Measurements from ENCODE around the gene SH2D1A. TPM values are rescaled to one million over a fixed set of nuclear protein-coding genes. Genes with fewer than 3 reads are reported as not detected.
"Not testable (repeated sequence)": the region's sequence is repeated elsewhere in the genome, so short reads cannot be mapped to it uniquely, and the experiment has no call there.

SH2D1A gene
- total RNA-seq, 2 experiments from 2014 or later: 47.0 to 61.8 TPM

GRCh38 chrX:124408380-124408779, 62.0 kb downstream of the SH2D1A start:
- not testable (repeated sequence) for H3K4me3 Mint-ChIP-seq; ATAC-seq; H3K4me1 Mint-ChIP-seq; DNase-seq; H3K9me3 Mint-ChIP-seq (ENCODE audit: low read depth); H3K27me3 Mint-ChIP-seq; H3K36me3 Mint-ChIP-seq; H3K27ac Mint-ChIP-seq
- CTCF ChIA-PET: interaction anchor here (3.2 kb wide), 1 partner anchor 724 kb away, joined by 22 read pairs; no protein-coding TSS in a partner anchor

- Mint-ChIP-seq H3K27ac (no peak overlapping the region), H3K9me3 (ENCODE audit: low read depth) (no peaks in the 10 kb centered on the region), H3K4me3 (no peak overlapping the region), H3K27me3 (no peaks in the 10 kb centered on the region), H3K36me3 (no peaks in the 10 kb centered on the region), H3K4me1 (no peaks in the 10 kb centered on the region)
- CTCF ChIA-PET: no interaction called here
- DNase-seq (no peak), ATAC-seq (no peak)
Observed at GRCh38 chrX:124413244-124413643, 66.9 kb downstream of the SH2D1A start.

GRCh38 chrX:124414281-124414680, 67.9 kb downstream of the SH2D1A start:
- no peak for ATAC-seq
- no peaks in the 10 kb centered on the region for H3K27me3 Mint-ChIP-seq
- DNase-seq: no peak
- CTCF ChIA-PET: no interaction called here
- H3K27ac Mint-ChIP-seq: no peak overlapping the region
- no peaks in the 10 kb centered on the region for H3K4me1 Mint-ChIP-seq
- H3K4me3 Mint-ChIP-seq: no peak overlapping the region
- no peaks in the 10 kb centered on the region for H3K9me3 Mint-ChIP-seq (ENCODE audit: low read depth)
- H3K36me3 Mint-ChIP-seq: no peaks in the 10 kb centered on the region

GRCh38 chrX:124415115-124415800, 68.9 kb downstream of the SH2D1A start:
- CTCF ChIA-PET: no interaction called here
- no peak overlapping the region for H3K4me3 Mint-ChIP-seq
- no peaks in the 10 kb centered on the region for H3K4me1 Mint-ChIP-seq
- H3K36me3 Mint-ChIP-seq: no peaks in the 10 kb centered on the region
- no peaks in the 10 kb centered on the region for H3K9me3 Mint-ChIP-seq (ENCODE audit: low read depth)
- H3K27ac Mint-ChIP-seq: no peak overlapping the region
- ATAC-seq (no peak), DNase-seq (no peak)
- H3K27me3 Mint-ChIP-seq: no peaks in the 10 kb centered on the region

- CTCF ChIA-PET: no interaction called here
- peaks cover 3% of the 10 kb centered on the region for H3K36me3 Mint-ChIP-seq
- H3K27me3 Mint-ChIP-seq: no peaks in the 10 kb centered on the region
- ATAC-seq (no peak), DNase-seq (no peak)
- H3K27ac Mint-ChIP-seq: no peak overlapping the region
- H3K4me3 Mint-ChIP-seq: no peak overlapping the region
- H3K9me3 Mint-ChIP-seq (ENCODE audit: low read depth): no peaks in the 10 kb centered on the region
- H3K4me1 Mint-ChIP-seq: no peaks in the 10 kb centered on the region
Observed at GRCh38 chrX:124421898-124422655, 75.7 kb downstream of the SH2D1A start.

Other genes starting within 250 kb of the SH2D1A start
- gene TEX13D, start 13.9 kb upstream of the SH2D1A start, total RNA-seq: not detected